ENCODE data around the gene ANLN. TPM values are rescaled to one million over a fixed set of nuclear protein-coding genes. Genes with fewer than 3 reads are reported as not detected.
"Not testable (repeated sequence)": the region's sequence is repeated elsewhere in the genome, so short reads cannot be mapped to it uniquely, and the experiment has no call there.

The ANLN gene
- total RNA-seq, 2 donors from 2014 or later: 31.1 to 67.0 TPM

DNA sequence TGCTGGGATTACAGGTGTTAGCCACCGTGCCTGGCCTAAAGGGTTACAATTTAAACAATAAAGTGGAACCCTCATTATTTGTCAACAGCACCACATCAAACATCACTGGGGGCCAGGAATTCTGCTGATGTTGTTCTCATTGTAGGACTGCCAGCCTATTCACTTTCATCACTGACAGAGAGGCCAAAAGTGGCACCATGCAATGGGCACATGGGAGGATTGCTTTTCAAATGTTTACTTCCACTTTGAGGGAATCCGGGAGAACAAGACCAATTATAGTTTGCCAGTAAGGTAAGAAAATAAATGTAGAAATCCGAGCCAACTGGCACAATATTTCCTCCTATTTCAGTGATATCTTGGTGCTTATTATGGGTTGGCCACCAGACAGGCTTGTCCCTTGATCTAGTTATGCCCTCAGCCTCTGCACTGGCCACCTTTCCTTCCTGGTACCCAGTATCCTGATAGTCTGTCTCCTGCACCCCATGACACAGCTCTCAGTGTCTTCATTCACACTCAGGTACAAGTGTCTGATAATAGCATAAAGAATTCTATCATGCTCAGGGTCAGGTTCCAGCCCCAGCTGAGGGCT, 82.6 kb downstream of the ANLN start:
- DNase-seq (ENCODE audit: low spot score): no peak
- peaks cover 15 to 18% of the 10 kb centered on the region in 2 donors for H3K4me1 Mint-ChIP-seq (ENCODE audit: low read depth in 2 of 2)
- no peak overlapping the region for H3K27ac Mint-ChIP-seq
- H3K36me3 Mint-ChIP-seq: no peaks in the 10 kb centered on the region
- no peak for ATAC-seq
- no peak overlapping the region for H3K4me3 Mint-ChIP-seq
- H3K27me3 Mint-ChIP-seq: peaks cover 0 to 6% of the 10 kb centered on the region in 2 donors
- H3K9me3 Mint-ChIP-seq: no peaks in the 10 kb centered on the region

DNA sequence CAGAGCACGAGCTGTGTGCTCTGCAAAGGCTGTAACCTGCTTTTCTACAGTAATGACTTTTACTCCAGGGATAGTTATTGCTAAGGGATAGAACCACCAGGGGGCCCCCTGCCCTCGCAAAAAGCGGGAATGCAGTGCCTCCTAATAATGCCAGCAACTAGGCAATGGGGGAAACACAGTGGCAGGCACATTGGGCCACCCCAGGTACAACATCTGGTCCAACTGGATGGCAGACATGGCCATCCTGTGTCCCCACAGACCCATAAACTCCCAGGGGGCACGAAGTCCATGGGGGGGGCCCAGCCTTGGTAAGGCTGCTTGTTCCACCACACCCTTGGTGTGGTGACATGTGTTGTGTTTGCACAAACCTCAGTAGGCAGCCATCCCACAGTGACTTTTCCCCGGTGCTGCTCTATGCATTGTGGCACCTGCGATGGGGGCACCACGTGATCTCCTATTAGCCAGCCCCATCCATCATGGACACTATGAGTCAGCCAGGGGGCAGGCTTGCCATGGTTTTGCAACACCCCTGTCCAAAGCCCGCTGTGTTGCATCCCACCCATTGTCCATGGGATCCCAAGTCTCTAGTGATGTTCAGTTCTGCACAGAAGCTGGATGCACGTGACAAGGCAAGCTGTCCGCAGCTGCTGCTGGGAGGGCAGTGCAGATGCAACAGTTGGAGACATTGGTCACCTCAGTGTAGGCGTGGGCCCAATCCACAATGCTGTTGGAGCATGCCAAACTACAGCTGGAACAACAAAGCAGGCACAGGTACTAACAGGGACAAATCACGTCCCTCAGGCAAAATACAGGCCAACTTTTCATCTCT, 84.0 kb downstream of the ANLN start:
- H3K36me3 Mint-ChIP-seq: no peaks in the 10 kb centered on the region
- no peak overlapping the region for H3K4me3 Mint-ChIP-seq
- no peaks in the 10 kb centered on the region for H3K9me3 Mint-ChIP-seq
- peaks cover 15 to 18% of the 10 kb centered on the region in 2 donors for H3K4me1 Mint-ChIP-seq (ENCODE audit: low read depth in 2 of 2)
- ATAC-seq (peak in 1 of 2 donors; percentile 43), DNase-seq (ENCODE audit: low spot score) (no peak)
- peak overlapping the region; percentile 36 to 65 for H3K27ac Mint-ChIP-seq
- peaks cover 0 to 6% of the 10 kb centered on the region in 2 donors for H3K27me3 Mint-ChIP-seq

DNA sequence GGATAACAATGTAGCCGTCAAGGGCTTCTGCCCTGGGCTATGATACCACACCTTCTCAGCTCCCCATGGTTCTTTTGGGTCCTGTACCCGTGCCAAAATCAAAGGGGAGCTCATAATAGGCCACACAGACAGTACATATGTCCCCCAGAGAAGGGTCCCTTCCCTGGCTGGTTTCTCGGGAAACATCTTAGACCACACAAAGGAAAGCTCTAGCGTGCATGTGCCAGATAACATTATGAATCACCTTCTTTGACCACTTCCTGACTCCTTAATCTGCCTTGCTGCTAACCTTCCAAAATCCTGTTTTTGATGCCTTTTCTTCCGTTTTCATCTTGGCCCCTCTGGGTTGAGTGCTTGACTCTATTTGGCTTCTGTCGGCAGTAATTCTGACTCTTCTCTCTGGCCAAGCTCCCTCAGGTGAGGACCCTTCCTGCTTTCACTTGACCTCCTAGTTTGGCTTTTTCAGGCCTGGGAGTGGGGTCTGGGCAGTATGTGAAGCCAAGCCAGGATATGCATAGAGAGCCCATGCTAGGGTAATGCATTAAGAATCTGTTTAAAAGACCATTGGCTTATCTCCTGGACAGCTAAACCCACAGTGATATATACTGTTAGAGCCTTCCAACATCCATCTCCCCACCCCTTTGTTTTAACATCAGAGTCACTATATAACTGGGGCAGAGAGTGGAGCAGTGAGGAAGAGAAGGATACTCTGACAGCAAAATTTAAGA, 84.8 kb downstream of the ANLN start:
- Mint-ChIP-seq H3K27ac (peak overlapping the region; percentile 36 to 65), H3K4me1 (ENCODE audit: low read depth in 2 of 2) (peaks cover 15 to 18% of the 10 kb centered on the region in 2 donors), H3K27me3 (peaks cover 0 to 2% of the 10 kb centered on the region in 2 donors), H3K4me3 (peak overlapping the region; percentile 55), H3K36me3 (peaks cover 6% of the 10 kb centered on the region), H3K9me3 (no peaks in the 10 kb centered on the region)
- peak; percentile 62 to 72 for ATAC-seq
- no peak for DNase-seq (ENCODE audit: low spot score)

DNA sequence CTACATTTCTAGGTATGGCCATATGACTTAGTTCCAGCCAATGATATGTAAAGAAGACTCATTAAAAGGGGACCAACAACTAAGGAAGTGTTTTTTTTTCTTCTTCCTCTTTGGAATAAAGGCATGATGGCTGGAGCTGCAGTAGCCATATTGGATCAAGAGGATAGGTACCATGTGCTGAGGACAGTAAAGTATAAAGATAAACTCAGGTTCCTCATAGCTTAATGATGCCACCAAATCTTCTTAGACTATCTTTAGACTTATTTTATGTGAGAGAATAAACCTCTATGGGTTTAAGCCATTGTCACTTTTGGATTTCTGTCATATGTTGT, 85.3 kb downstream of the ANLN start:
- H3K4me3 Mint-ChIP-seq: peak overlapping the region; percentile 55
- peak overlapping the region in 1 of 2 donors; percentile 65 for H3K27ac Mint-ChIP-seq
- DNase-seq (ENCODE audit: low spot score) (no peak), ATAC-seq (no peak)
- H3K4me1 Mint-ChIP-seq (ENCODE audit: low read depth in 2 of 2): peaks cover 15 to 18% of the 10 kb centered on the region in 2 donors
- H3K9me3 Mint-ChIP-seq: no peaks in the 10 kb centered on the region
- no peaks in the 10 kb centered on the region for H3K27me3 Mint-ChIP-seq
- peaks cover 12% of the 10 kb centered on the region for H3K36me3 Mint-ChIP-seq

DNA sequence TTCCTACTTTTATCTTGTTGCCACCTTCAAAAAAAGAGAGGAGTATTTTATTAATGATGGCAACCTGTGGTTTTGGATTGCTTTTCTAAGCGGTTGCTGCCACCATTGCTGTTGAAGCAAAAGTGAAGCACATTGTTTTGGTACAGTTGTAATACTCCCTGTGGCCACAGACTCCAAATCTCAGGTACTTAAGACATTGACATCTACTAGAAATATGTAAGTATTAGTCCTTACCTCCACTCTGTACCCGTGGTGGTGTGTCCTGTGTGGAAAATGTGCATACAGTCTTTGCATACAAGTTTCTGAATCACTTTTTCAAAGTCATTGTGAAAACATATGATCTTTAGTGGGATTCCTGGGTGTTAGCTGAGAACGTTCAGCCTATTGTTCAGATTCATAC, 85.7 kb downstream of the ANLN start:
- H3K9me3 Mint-ChIP-seq: no peaks in the 10 kb centered on the region
- peak overlapping the region in 1 of 2 donors; percentile 65 for H3K27ac Mint-ChIP-seq
- peaks cover 15 to 18% of the 10 kb centered on the region in 2 donors for H3K4me1 Mint-ChIP-seq (ENCODE audit: low read depth in 2 of 2)
- ATAC-seq: peak in 1 of 2 donors; percentile 37
- H3K27me3 Mint-ChIP-seq: no peaks in the 10 kb centered on the region
- DNase-seq (ENCODE audit: low spot score): no peak
- H3K36me3 Mint-ChIP-seq: peaks cover 13% of the 10 kb centered on the region
- H3K4me3 Mint-ChIP-seq: no peak overlapping the region

DNA sequence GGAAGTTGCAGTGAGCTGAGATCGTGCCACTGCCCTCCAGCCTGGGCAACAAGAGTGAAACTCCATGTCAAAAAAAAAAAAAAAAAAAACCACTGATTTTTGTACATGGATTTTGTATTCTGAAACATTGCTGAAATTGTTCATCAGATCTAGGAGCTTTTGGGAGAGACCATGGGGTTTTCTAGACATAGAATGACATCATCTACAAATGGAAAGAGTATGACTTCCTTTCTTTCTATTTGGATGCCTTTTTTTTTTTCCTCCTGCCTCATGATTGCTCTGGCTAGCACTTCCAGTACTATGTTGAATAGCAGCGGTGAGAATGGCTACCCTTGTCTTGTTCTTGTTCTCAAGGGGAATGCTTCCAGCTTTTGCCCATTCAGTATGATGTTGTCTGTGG, 89.1 kb downstream of the ANLN start:
- no peaks in the 10 kb centered on the region for H3K27me3 Mint-ChIP-seq
- no peak for DNase-seq (ENCODE audit: low spot score)
- no peaks in the 10 kb centered on the region for H3K9me3 Mint-ChIP-seq
- peaks cover 12 to 18% of the 10 kb centered on the region in 2 donors for H3K4me1 Mint-ChIP-seq (ENCODE audit: low read depth in 2 of 2)
- no peak for ATAC-seq
- no peak overlapping the region for H3K4me3 Mint-ChIP-seq
- H3K36me3 Mint-ChIP-seq: peaks cover 21% of the 10 kb centered on the region
- no peak overlapping the region for H3K27ac Mint-ChIP-seq

DNA sequence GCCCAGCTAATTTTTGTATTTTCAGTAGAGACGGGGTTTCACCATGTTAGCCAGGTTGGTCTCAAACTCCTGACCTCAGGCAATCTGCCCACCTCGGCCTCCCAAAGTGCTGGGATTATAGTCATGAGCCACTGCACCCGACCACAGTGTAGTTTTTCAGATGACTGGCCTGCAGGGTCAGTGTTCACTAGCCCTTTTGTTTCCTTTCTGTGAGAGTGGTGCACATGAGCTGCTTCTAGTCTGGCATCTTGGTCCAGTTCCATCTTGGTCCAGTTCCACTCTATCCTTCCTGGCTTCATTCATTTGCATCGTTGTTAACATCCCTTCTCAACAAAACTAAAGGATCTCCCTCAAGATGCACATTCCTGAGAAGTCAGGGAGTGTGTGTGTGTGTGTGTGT, 94.2 kb downstream of the ANLN start:
- not testable (repeated sequence) for H3K27ac Mint-ChIP-seq; ATAC-seq; H3K27me3 Mint-ChIP-seq; DNase-seq (ENCODE audit: low spot score); H3K4me1 Mint-ChIP-seq (ENCODE audit: low read depth in 2 of 2); H3K9me3 Mint-ChIP-seq; H3K4me3 Mint-ChIP-seq
- peaks cover 21% of the 10 kb centered on the region for H3K36me3 Mint-ChIP-seq

DNA sequence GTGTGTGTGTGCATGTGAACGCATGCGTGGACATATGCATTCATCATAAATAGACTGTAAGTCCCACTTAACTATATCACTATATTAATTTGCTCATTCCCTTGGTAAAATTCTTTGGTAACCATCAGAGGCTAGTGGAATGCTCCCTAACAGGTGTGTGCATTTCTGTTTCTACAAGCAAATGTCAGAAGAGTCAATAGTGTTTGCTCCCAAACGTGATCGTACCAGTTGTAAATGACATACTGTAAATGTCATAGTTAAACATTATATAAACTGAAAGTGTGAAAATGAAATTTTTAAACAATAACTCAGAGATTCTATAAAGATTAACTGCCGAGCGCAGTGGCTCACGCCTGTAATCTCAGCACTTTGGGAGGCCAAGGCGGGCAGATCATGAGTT, 94.6 kb downstream of the ANLN start:
- H3K4me3 Mint-ChIP-seq: no peak overlapping the region
- peaks cover 17% of the 10 kb centered on the region for H3K36me3 Mint-ChIP-seq
- H3K27me3 Mint-ChIP-seq: no peaks in the 10 kb centered on the region
- no peaks in the 10 kb centered on the region for H3K9me3 Mint-ChIP-seq
- DNase-seq (ENCODE audit: low spot score): no peak
- H3K4me1 Mint-ChIP-seq (ENCODE audit: low read depth in 2 of 2): peaks cover 5 to 6% of the 10 kb centered on the region in 2 donors
- no peak overlapping the region for H3K27ac Mint-ChIP-seq
- no peak for ATAC-seq

DNA sequence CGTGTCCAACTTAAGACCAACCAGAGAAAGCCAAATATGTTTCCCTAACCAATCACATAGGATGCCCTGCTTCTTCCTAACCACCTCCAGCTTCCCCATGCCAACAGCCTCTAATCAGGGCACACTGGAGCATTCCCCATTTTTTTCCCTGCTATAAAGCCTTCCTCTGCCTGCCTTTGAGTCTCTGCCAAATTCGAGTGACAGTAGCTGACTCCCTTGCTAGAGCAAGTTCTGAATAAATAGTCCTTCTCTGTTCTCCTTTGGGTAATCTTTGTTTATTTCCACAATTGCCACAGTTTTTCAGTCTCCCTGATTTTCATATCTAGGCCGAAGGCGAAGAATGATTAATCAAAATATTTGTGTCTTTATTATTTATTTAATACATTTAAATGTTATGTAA, 96.7 kb downstream of the ANLN start:
- Mint-ChIP-seq H3K36me3 (peaks cover 5% of the 10 kb centered on the region), H3K4me3 (no peak overlapping the region), H3K9me3 (no peaks in the 10 kb centered on the region), H3K27me3 (no peaks in the 10 kb centered on the region), H3K27ac (no peak overlapping the region), H3K4me1 (ENCODE audit: low read depth in 2 of 2) (peaks cover 5 to 6% of the 10 kb centered on the region in 2 donors)
- DNase-seq (ENCODE audit: low spot score): no peak
- no peak for ATAC-seq

DNA sequence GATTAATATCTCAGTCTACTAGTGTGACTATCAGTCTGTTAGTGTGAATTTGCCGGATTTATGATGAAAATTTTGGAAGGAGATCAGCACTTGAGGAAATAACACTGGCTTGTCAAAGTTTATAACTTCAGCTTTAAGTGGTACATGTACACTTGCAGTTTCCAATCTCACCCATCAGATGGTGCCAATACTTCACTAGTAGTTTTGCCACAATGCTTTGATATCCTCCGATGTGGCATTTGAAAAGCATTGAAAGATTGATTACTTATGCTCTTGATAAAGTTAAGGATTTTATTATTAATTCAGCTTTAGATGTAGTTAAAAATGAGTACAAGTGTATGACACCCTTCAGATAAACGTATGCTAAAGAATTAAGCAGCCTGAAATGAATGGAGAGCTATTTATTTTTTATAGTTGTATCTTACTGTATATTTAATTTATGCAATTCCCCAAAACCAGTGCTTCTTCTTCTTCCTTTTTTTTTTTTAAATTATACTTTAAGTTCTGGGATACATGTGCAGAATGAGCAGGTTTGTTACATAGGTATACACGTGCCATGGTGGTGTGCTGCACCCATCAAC, 98.2 kb downstream of the ANLN start:
- ATAC-seq: peak; percentile 74 to 79
- Mint-ChIP-seq H3K27ac (peak overlapping the region; percentile 20 to 70), H3K27me3 (no peaks in the 10 kb centered on the region), H3K4me3 (no peak overlapping the region), H3K9me3 (no peaks in the 10 kb centered on the region), H3K4me1 (ENCODE audit: low read depth in 2 of 2) (peaks cover 5 to 6% of the 10 kb centered on the region in 2 donors), H3K36me3 (no peaks in the 10 kb centered on the region)
- no peak for DNase-seq (ENCODE audit: low spot score)

DNA sequence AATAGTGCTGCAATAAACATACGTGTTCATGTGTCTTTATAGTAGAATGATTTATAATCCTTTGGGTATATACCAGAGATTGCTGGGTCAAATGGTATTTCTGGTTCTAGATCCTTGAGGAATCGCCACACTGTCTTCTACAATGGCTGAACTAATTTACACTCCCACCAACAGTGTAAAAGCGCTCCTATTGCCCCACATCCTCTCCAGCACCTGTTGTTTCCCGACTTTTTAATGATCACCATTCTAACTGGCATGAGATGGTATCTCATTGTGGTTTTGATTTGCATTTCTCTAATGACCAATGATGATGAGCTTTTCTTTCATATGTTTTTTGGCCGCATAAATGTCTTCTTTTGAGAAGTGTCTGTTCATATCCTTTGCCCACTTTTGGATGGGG, 99.0 kb downstream of the ANLN start:
- H3K27me3 Mint-ChIP-seq; H3K36me3 Mint-ChIP-seq; DNase-seq (ENCODE audit: low spot score); H3K9me3 Mint-ChIP-seq; ATAC-seq; H3K4me3 Mint-ChIP-seq; H3K4me1 Mint-ChIP-seq (ENCODE audit: low read depth in 2 of 2): not testable (repeated sequence)
- peak overlapping the region; percentile 20 to 70 for H3K27ac Mint-ChIP-seq

DNA sequence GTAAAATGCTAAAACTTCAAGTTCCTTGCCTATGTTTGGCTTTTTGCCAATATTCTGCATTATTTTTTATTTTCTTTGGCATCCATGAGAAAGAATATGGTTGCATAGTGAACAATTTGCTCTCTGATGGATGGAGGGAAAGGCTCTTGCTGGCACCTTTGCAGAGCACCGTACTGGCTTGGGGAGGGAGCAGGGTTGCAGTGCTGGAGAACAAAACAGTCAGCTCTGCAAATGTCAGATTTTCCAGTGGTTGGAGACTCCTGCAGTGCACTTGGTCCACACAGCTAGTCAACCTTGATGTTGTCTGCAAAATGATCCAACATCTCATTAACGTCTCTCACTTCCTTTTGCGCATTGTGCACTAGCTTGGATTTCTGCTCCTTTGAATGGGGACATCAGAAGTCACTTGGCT, 100.8 kb downstream of the ANLN start:
- H3K9me3 Mint-ChIP-seq: no peaks in the 10 kb centered on the region
- H3K4me3 Mint-ChIP-seq: no peak overlapping the region
- ATAC-seq (no peak), DNase-seq (ENCODE audit: low spot score) (no peak)
- peaks cover 5 to 6% of the 10 kb centered on the region in 2 donors for H3K4me1 Mint-ChIP-seq (ENCODE audit: low read depth in 2 of 2)
- H3K27ac Mint-ChIP-seq: peak overlapping the region in 1 of 2 donors; percentile 70
- peaks cover 5 to 8% of the 10 kb centered on the region in 2 donors for H3K27me3 Mint-ChIP-seq
- H3K36me3 Mint-ChIP-seq: no peaks in the 10 kb centered on the region

DNA sequence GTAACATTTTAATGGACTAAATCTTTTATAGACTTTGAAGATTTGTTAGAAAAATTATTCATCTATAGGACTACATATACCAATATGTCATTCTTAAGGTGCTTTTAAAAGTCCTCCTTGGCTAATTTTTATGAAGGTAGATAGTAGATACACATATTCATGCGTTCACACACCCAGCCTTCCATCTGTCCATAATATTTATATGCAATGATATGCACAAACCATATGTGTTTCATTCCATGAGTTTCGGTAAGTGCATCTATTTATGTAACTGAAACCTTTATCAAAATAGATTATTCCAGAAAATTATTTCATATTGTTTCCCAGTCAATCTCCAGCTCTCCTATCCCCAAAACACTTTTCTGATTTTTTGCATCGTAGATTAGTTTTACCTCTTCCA, 101.7 kb downstream of the ANLN start:
- peaks cover 5 to 8% of the 10 kb centered on the region in 2 donors for H3K27me3 Mint-ChIP-seq
- no peak overlapping the region for H3K4me3 Mint-ChIP-seq
- H3K36me3 Mint-ChIP-seq: no peaks in the 10 kb centered on the region
- DNase-seq (ENCODE audit: low spot score): no peak
- H3K9me3 Mint-ChIP-seq: no peaks in the 10 kb centered on the region
- H3K4me1 Mint-ChIP-seq (ENCODE audit: low read depth in 2 of 2): peaks cover 5 to 6% of the 10 kb centered on the region in 2 donors
- no peak overlapping the region for H3K27ac Mint-ChIP-seq
- no peak for ATAC-seq
